Measurements from ENCODE around the gene GPC5.
"Not testable (repeated sequence)": the region's sequence is repeated elsewhere in the genome, so short reads cannot be mapped to it uniquely, and the experiment has no call there.

GPC5 gene

GRCh38 chr13:92849381-92849780, 1451.0 kb downstream of the GPC5 start:
- no peak overlapping the region for H3K27ac ChIP-seq (ENCODE audit: low read depth, low read length)
- no peaks in the 10 kb centered on the region for H3K36me3 ChIP-seq (ENCODE audit: insufficient read depth, low read length)
- H3K4me3 ChIP-seq (ENCODE audit: low read length), result no peak overlapping the region
- no peak overlapping the region for H3K9ac ChIP-seq (ENCODE audit: low read depth, low read length)
- no peaks in the 10 kb centered on the region for H3K9me3 ChIP-seq (ENCODE audit: insufficient read depth, low read depth, low read length)
- peaks cover 8% of the 10 kb centered on the region; the same call in 1 of the 2 replicates for H3K4me1 ChIP-seq (ENCODE audit: insufficient read depth, low read length)
- H3K27me3 ChIP-seq (ENCODE audit: insufficient read depth, low read length), result no peaks in the 10 kb centered on the region

- Histone ChIP-seq H3K27ac (ENCODE audit: low read depth, low read length) (no peak overlapping the region), H3K9me3 (ENCODE audit: insufficient read depth, low read depth, low read length) (no peaks in the 10 kb centered on the region), H3K4me1 (ENCODE audit: insufficient read depth, low read length) (no peaks in the 10 kb centered on the region), H3K4me3 (ENCODE audit: low read length) (no peak overlapping the region), H3K9ac (ENCODE audit: low read depth, low read length) (no peak overlapping the region), H3K36me3 (ENCODE audit: insufficient read depth, low read length) (no peaks in the 10 kb centered on the region), H3K27me3 (ENCODE audit: insufficient read depth, low read length) (no peaks in the 10 kb centered on the region)
- WGBS, result 93% methylated on average over 4 of the region's 6 CpGs
Measured at GRCh38 chr13:92864584-92865284, 1466.3 kb downstream of the GPC5 start.

- H3K27ac ChIP-seq (ENCODE audit: low read depth, low read length), result no peak overlapping the region
- H3K36me3 ChIP-seq (ENCODE audit: insufficient read depth, low read length), result no peaks in the 10 kb centered on the region
- no peak overlapping the region for H3K4me3 ChIP-seq (ENCODE audit: low read length)
- H3K9me3 ChIP-seq (ENCODE audit: insufficient read depth, low read depth, low read length), result no peaks in the 10 kb centered on the region
- 85% methylated on average over 2 of the region's 3 CpGs for WGBS
- no peaks in the 10 kb centered on the region for H3K27me3 ChIP-seq (ENCODE audit: insufficient read depth, low read length)
- H3K9ac ChIP-seq (ENCODE audit: low read depth, low read length), result no peak overlapping the region
- H3K4me1 ChIP-seq (ENCODE audit: insufficient read depth, low read length), result no peaks in the 10 kb centered on the region
Measured at GRCh38 chr13:92873029-92873428, 1474.6 kb downstream of the GPC5 start.

GRCh38 chr13:92886535-92887077, 1488.2 kb downstream of the GPC5 start:
- Histone ChIP-seq H3K4me3 (ENCODE audit: low read length) (no peak overlapping the region), H3K4me1 (ENCODE audit: insufficient read depth, low read length) (no peaks in the 10 kb centered on the region), H3K27me3 (ENCODE audit: insufficient read depth, low read length) (no peaks in the 10 kb centered on the region), H3K27ac (ENCODE audit: low read depth, low read length) (no peak overlapping the region), H3K9me3 (ENCODE audit: insufficient read depth, low read depth, low read length) (no peaks in the 10 kb centered on the region), H3K36me3 (ENCODE audit: insufficient read depth, low read length) (no peaks in the 10 kb centered on the region), H3K9ac (ENCODE audit: low read depth, low read length) (no peak overlapping the region)
- 92% methylated on average over 1 of the region's 1 CpG for WGBS

GRCh38 chr13:92894447-92894846, 1496.0 kb downstream of the GPC5 start:
- Histone ChIP-seq H3K36me3 (ENCODE audit: insufficient read depth, low read length) (no peaks in the 10 kb centered on the region), H3K9ac (ENCODE audit: low read depth, low read length) (no peak overlapping the region), H3K4me3 (ENCODE audit: low read length) (no peak overlapping the region), H3K4me1 (ENCODE audit: insufficient read depth, low read length) (no peaks in the 10 kb centered on the region), H3K27ac (ENCODE audit: low read depth, low read length) (no peak overlapping the region), H3K9me3 (ENCODE audit: insufficient read depth, low read depth, low read length) (no peaks in the 10 kb centered on the region), H3K27me3 (ENCODE audit: insufficient read depth, low read length) (no peaks in the 10 kb centered on the region)
- WGBS, result 90% methylated on average over 2 of the region's 3 CpGs

GRCh38 chr13:92896842-92897241, 1498.4 kb downstream of the GPC5 start:
- Histone ChIP-seq H3K27me3 (ENCODE audit: insufficient read depth, low read length) (no peaks in the 10 kb centered on the region), H3K4me1 (ENCODE audit: insufficient read depth, low read length) (no peaks in the 10 kb centered on the region), H3K9me3 (ENCODE audit: insufficient read depth, low read depth, low read length) (no peaks in the 10 kb centered on the region), H3K36me3 (ENCODE audit: insufficient read depth, low read length) (no peaks in the 10 kb centered on the region), H3K4me3 (ENCODE audit: low read length) (no peak overlapping the region), H3K27ac (ENCODE audit: low read depth, low read length) (no peak overlapping the region), H3K9ac (ENCODE audit: low read depth, low read length) (no peak overlapping the region)
- 97% methylated on average over 1 of the region's 2 CpGs for WGBS

- H3K4me3 ChIP-seq (ENCODE audit: low read length); H3K9me3 ChIP-seq (ENCODE audit: insufficient read depth, low read depth, low read length); H3K9ac ChIP-seq (ENCODE audit: low read depth, low read length); H3K36me3 ChIP-seq (ENCODE audit: insufficient read depth, low read length); H3K27ac ChIP-seq (ENCODE audit: low read depth, low read length); H3K4me1 ChIP-seq (ENCODE audit: insufficient read depth, low read length); H3K27me3 ChIP-seq (ENCODE audit: insufficient read depth, low read length): not testable (repeated sequence)
Measured at GRCh38 chr13:92898946-92899345, 1500.5 kb downstream of the GPC5 start.

- 91% methylated on average over 3 of the region's 3 CpGs for WGBS
- Histone ChIP-seq H3K36me3 (ENCODE audit: insufficient read depth, low read length) (no peaks in the 10 kb centered on the region), H3K4me1 (ENCODE audit: insufficient read depth, low read length) (no peaks in the 10 kb centered on the region)
Measured at GRCh38 chr13:92900446-92900845, 1502.0 kb downstream of the GPC5 start.

GRCh38 chr13:92901739-92902138, 1503.3 kb downstream of the GPC5 start:
- Histone ChIP-seq H3K4me1 (ENCODE audit: insufficient read depth, low read length) (no peaks in the 10 kb centered on the region), H3K27me3 (ENCODE audit: insufficient read depth, low read length) (no peaks in the 10 kb centered on the region), H3K27ac (ENCODE audit: low read depth, low read length) (no peak overlapping the region), H3K9me3 (ENCODE audit: insufficient read depth, low read depth, low read length) (peaks cover 7% of the 10 kb centered on the region; the same call in 1 of the 2 replicates), H3K36me3 (ENCODE audit: insufficient read depth, low read length) (no peaks in the 10 kb centered on the region), H3K4me3 (ENCODE audit: low read length) (no peak overlapping the region), H3K9ac (ENCODE audit: low read depth, low read length) (no peak overlapping the region)
- WGBS, result 69% methylated on average over 5 of the region's 5 CpGs

More at GRCh38 chr13:92900446-92900845, 1502.0 kb downstream of the GPC5 start:
- Histone ChIP-seq H3K9me3 (ENCODE audit: insufficient read depth, low read depth, low read length) (peaks cover 5% of the 10 kb centered on the region; the same call in 1 of the 2 replicates), H3K9ac (ENCODE audit: low read depth, low read length) (no peak overlapping the region), H3K27me3 (ENCODE audit: insufficient read depth, low read length) (no peaks in the 10 kb centered on the region), H3K4me3 (ENCODE audit: low read length) (no peak overlapping the region), H3K27ac (ENCODE audit: low read depth, low read length) (no peak overlapping the region)

- Histone ChIP-seq H3K27me3 (ENCODE audit: insufficient read depth, low read length) (no peaks in the 10 kb centered on the region), H3K9ac (ENCODE audit: low read depth, low read length) (no peak overlapping the region), H3K4me3 (ENCODE audit: low read length) (no peak overlapping the region), H3K36me3 (ENCODE audit: insufficient read depth, low read length) (no peaks in the 10 kb centered on the region), H3K9me3 (ENCODE audit: insufficient read depth, low read depth, low read length) (no peaks in the 10 kb centered on the region), H3K4me1 (ENCODE audit: insufficient read depth, low read length) (no peaks in the 10 kb centered on the region), H3K27ac (ENCODE audit: low read depth, low read length) (no peak overlapping the region)
- WGBS, result 92% methylated on average over 1 of the region's 1 CpG
Measured at GRCh38 chr13:92912629-92913028, 1514.2 kb downstream of the GPC5 start.

- H3K9ac ChIP-seq (ENCODE audit: low read depth, low read length), result no peak overlapping the region
- H3K9me3 ChIP-seq (ENCODE audit: insufficient read depth, low read depth, low read length), result no peaks in the 10 kb centered on the region
- H3K27ac ChIP-seq (ENCODE audit: low read depth, low read length), result no peak overlapping the region
- no peaks in the 10 kb centered on the region for H3K27me3 ChIP-seq (ENCODE audit: insufficient read depth, low read length)
- WGBS, result no CpG with 5 or more reads among the region's 1 CpG
- H3K36me3 ChIP-seq (ENCODE audit: insufficient read depth, low read length), result no peaks in the 10 kb centered on the region
- no peak overlapping the region for H3K4me3 ChIP-seq (ENCODE audit: low read length)
- H3K4me1 ChIP-seq (ENCODE audit: insufficient read depth, low read length), result no peaks in the 10 kb centered on the region
Measured at GRCh38 chr13:92913840-92914239, 1515.4 kb downstream of the GPC5 start.

Measured in HUES64 (cell line).